Motor neuron (in vitro differentiated cells): ENCODE data around the gene SH2D1A. TPM values are rescaled to one million over a fixed set of nuclear protein-coding genes. Genes with fewer than 3 reads are reported as not detected.
"Not testable (repeated sequence)": the region's sequence is repeated elsewhere in the genome, so short reads cannot be mapped to it uniquely, and the experiment has no call there.

Experiments used
- ATAC-seq, 8 experiments: fragments of 200-7000 bp; cut with Tn5 transposase; replicated peaks in 6 of 8; 2 replicates each; pipeline ENCODE4 v1.8.0; 2021; ENCODE audit warnings: mild to moderate bottlenecking in 8 of 8, moderate library complexity in 8 of 8
- H3K27ac ChIP-seq, 2 donors: fragments of 250-450 bp; sonication (Bioruptor Pico); 2 replicates each; pipeline ENCODE4 v1.9.0; 2021; ENCODE audit warnings: antibody characterized with exemption in 2 of 2, mild to moderate bottlenecking in 2 of 2, moderate library complexity in 1 of 2
- H3K4me1 ChIP-seq, 2 donors: fragments of 250-450 bp; sonication (Bioruptor Pico); replicated peaks in 1 of 2; 2 replicates each; pipeline ENCODE4 v1.6.1; 2021; ENCODE audit warnings: antibody characterized with exemption in 2 of 2, mild to moderate bottlenecking in 2 of 2, moderate library complexity in 1 of 2
- H3K4me3 ChIP-seq, 5 donors: fragments of 250-450 bp; sonication (Bioruptor Pico); 2 replicates each; pipeline ENCODE4 v1.9.0; 2021; ENCODE audit warnings: antibody characterized with exemption in 5 of 5, mild to moderate bottlenecking in 5 of 5, moderate library complexity in 4 of 5
- WGBS, 10 experiments: fragments of 450-650 bp; shearing (Covaris generic); methylation state at CpG; one replicate each; pipeline ENCODE4 v1.0.0; 2022; 5-methylcytosine and 5-hydroxymethylcytosine counted together
- in situ Hi-C, 9 experiments: fragments of 400-800 bp; cut with MboI; loops; one replicate each; pipeline ENCODE4 v1.15.0; 2021; ENCODE audit warnings: low sequenced_read_pairs in 9 of 9, low pct_unique_long_range_greater_than_20kb in 2 of 9; ENCODE audit not compliant: unreplicated experiment in 9 of 9
- total RNA-seq, 8 experiments: library from RNA; unstranded; fragments of 300-600 nt; gene quantifications; 2 replicates each; pipeline versions ENCODE4 v1.2.3 to v1.2.4, GENCODE V29; 2022

The SH2D1A gene
- total RNA-seq, 8 experiments from 2014 or later: 0.05 to 1.8 (median 0.14) TPM; not detected in 3

- Histone ChIP-seq H3K4me3 (no peak overlapping the region), H3K27ac (no peak overlapping the region), H3K4me1 (peaks cover 0 to 4% of the 10 kb centered on the region in 2 donors)
- 8 to 44% (median 14%) methylated on average over 1 of the region's 1 CpG; no CpG with 5 or more reads in 7 of the 10 experiments for WGBS, 10 experiments
- no peak for ATAC-seq
- in situ Hi-C loops: loop anchor here in 2 of 9 experiments (25.0 kb wide), 2 partner anchors 705 to 730 kb away; no protein-coding TSS in a partner anchor
These were observed 60.9 kb downstream of the SH2D1A start for GRCh38 chrX:124407226-124407625.

DNA sequence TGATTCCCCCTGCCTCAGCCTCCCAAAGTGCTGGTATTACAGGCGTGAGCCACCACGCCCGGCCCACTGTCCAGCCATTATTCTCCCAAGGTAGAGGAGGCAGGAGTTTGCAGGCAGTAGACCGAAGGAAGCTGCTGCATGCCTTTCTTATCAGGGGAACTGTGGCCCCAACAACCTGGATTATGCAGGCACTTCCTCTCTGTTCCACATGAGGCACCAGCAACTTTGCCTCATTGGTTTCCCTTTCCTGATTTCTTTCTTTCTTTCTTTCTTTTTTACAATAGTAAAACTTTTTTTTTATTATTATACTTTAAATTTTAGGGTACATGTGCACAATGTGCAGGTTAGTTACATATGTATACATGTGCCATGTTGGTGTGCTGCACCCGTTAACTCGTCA is 62.0 kb downstream of the SH2D1A start:
- not testable (repeated sequence) for H3K4me1 ChIP-seq, H3K27ac ChIP-seq, H3K4me3 ChIP-seq, ATAC-seq
- in situ Hi-C loops: loop anchor here in 2 of 9 experiments (25.0 kb wide), 2 partner anchors 704 to 729 kb away; no protein-coding TSS in a partner anchor
- WGBS, 10 experiments: 40 to 86% (median 55%) methylated on average over 1 to 2 of the region's 6 CpGs; no CpG with 5 or more reads in 7 of the 10 experiments

- ATAC-seq: no peak
- in situ Hi-C loops: loop anchor here in 2 of 9 experiments (25.0 kb wide), 2 partner anchors 699 to 724 kb away; no protein-coding TSS in a partner anchor
- 27 to 100% (median 35%) methylated on average over 2 to 3 of the region's 6 CpGs; no CpG with 5 or more reads in 7 of the 10 experiments for WGBS, 10 experiments
- Histone ChIP-seq H3K4me3 (no peak overlapping the region), H3K4me1 (no peaks in the 10 kb centered on the region), H3K27ac (no peak overlapping the region)
These were observed 66.9 kb downstream of the SH2D1A start for GRCh38 chrX:124413244-124413643.

GRCh38 chrX:124414281-124414680 is 67.9 kb downstream of the SH2D1A start:
- 0 to 83% (median 40%) methylated on average over 1 to 2 of the region's 5 CpGs; no CpG with 5 or more reads in 5 of the 10 experiments for WGBS, 10 experiments

DNA sequence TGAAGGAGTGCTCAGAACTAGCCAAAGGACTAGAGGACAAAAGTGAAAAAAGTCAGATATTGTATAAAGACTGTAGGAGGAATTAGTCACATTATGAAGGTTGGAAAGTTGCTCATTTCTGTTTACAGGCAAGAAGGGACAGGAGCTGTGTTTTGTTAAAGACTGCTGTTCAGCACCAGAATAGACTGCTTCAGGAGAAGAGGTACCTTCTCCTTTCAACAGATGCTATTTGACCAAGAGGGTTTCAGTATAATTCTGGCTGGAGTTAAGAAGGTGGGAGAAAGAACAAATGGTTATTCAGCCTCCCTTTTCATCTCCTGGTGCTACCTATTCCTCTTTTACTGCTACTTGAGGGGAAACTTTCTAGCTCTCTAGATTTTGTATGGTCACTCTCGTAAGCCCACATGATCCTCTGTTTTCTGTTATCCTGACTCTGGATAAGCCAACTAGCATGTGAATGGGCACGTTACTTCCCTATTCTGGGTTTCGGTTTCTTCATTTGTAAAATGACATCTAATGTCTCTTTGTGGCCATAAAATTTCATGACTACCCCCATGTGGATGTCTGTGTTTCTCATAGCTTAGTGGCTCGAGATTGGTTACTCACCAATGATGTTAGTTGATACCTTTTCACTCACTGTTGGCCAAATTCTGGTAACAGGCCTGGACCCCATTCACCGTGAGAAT is 68.9 kb downstream of the SH2D1A start:
- H3K4me1 ChIP-seq: no peaks in the 10 kb centered on the region
- 28 to 100% (median 73%) methylated on average over 1 to 4 of the region's 5 CpGs; no CpG with 5 or more reads in 4 of the 10 experiments for WGBS, 10 experiments
- in situ Hi-C loops: loop anchor here in 2 of 9 experiments (25.0 kb wide), 2 partner anchors 697 to 722 kb away; no protein-coding TSS in a partner anchor
- no peak overlapping the region for H3K4me3 ChIP-seq
- no peak overlapping the region for H3K27ac ChIP-seq
- ATAC-seq: no peak

More at GRCh38 chrX:124414281-124414680, 67.9 kb downstream of the SH2D1A start:
- no peak overlapping the region for H3K27ac ChIP-seq
- H3K4me3 ChIP-seq: no peak overlapping the region
- H3K4me1 ChIP-seq: no peaks in the 10 kb centered on the region
- in situ Hi-C loops: loop anchor here in 2 of 9 experiments (25.0 kb wide), 2 partner anchors 698 to 723 kb away; no protein-coding TSS in a partner anchor
- ATAC-seq: no peak

GRCh38 chrX:124421898-124422655 is 75.7 kb downstream of the SH2D1A start:
- in situ Hi-C loops: loop anchor here in 2 of 9 experiments (25.0 kb wide), 2 partner anchors 690 to 715 kb away; no protein-coding TSS in a partner anchor
- Histone ChIP-seq H3K4me3 (no peak overlapping the region), H3K27ac (no peak overlapping the region), H3K4me1 (no peaks in the 10 kb centered on the region)
- WGBS, 10 experiments: 42 to 93% (median 85%) methylated on average over 2 to 14 of the region's 15 CpGs; no CpG with 5 or more reads in 5 of the 10 experiments
- no peak for ATAC-seq

Other genes with a start within 250 kb of the SH2D1A start
- gene TEX13D, start 13.9 kb upstream of the SH2D1A start, total RNA-seq: 1 to 10 TPM in 1 of 8 experiments, under 1 TPM in 5, not detected in 2; 0.08 to 1.2 (median 0.35) TPM